GM06990 (cell line): ENCODE results near the gene KRTAP9-4.
"Not testable (repeated sequence)": the region's sequence is repeated elsewhere in the genome, so short reads cannot be mapped to it uniquely, and the experiment has no call there.

ENCODE experiments used
- DNase-seq: peaks from one replicate; pipeline ENCODE4 v3.0.0-alpha.2; 2011; ENCODE audit not compliant: insufficient read length; ENCODE audit errors: extremely low read depth
- H3K27me3 ChIP-seq: replicated peaks from 2 replicates; pipeline ENCODE4 v1.6.0; 2011; ENCODE audit warnings: low read length; ENCODE audit not compliant: control insufficient read depth, insufficient read depth
- H3K36me3 ChIP-seq: 2 replicates; pipeline ENCODE4 v1.5.1; 2011; ENCODE audit warnings: low read length; ENCODE audit not compliant: control insufficient read depth, insufficient read depth
- H3K4me3 ChIP-seq: replicated peaks from 2 replicates; pipeline ENCODE4 v1.5.1; 2011; ENCODE audit warnings: low read depth, mild to moderate bottlenecking, control low read depth, low read length
- CTCF ChIP-seq: IDR thresholded peaks from 2 replicates; pipeline ENCODE4 v1.5.1; 2011; ENCODE audit warnings: low read length, control low read depth, mild to moderate bottlenecking, inconsistent platforms; ENCODE audit not compliant: insufficient read depth, poor library complexity, severe bottlenecking

The KRTAP9-4 gene

GRCh38 chr17:41249637-41250240 is at the start of gene KRTAP9-4:
TSS of gene KRTAP9-4 (plus strand) at chr17:41249687. CDS start at chr17:41249721, 34 bp downstream.
- H3K4me3 ChIP-seq, H3K27me3 ChIP-seq, H3K36me3 ChIP-seq, DNase-seq: not testable (repeated sequence)

GRCh38 chr17:41211845-41212466 is 37.5 kb upstream of the KRTAP9-4 start:
- TF ChIP-seq CTCF: no peak
- Histone ChIP-seq H3K27me3 (no peaks in the 10 kb centered on the region), H3K36me3 (no peaks in the 10 kb centered on the region), H3K4me3 (no peak overlapping the region)
- no peak for DNase-seq

- Histone ChIP-seq H3K36me3 (no peaks in the 10 kb centered on the region), H3K4me3 (no peak overlapping the region), H3K27me3 (no peaks in the 10 kb centered on the region)
- no peak for TF ChIP-seq CTCF
- DNase-seq: no peak
Observed at GRCh38 chr17:41212524-41213169, 36.8 kb upstream of the KRTAP9-4 start.

- no peak for DNase-seq
- no peaks in the 10 kb centered on the region for H3K36me3 ChIP-seq
- no peak overlapping the region for H3K4me3 ChIP-seq
- no peaks in the 10 kb centered on the region for H3K27me3 ChIP-seq
- no peak for TF ChIP-seq CTCF
Observed at GRCh38 chr17:41215681-41216080, 33.8 kb upstream of the KRTAP9-4 start.

GRCh38 chr17:41223821-41224220 is 25.7 kb upstream of the KRTAP9-4 start:
- DNase-seq: no peak
- TF ChIP-seq CTCF: no peak

GRCh38 chr17:41226051-41226450 is 23.4 kb upstream of the KRTAP9-4 start:
- no peaks in the 10 kb centered on the region for H3K36me3 ChIP-seq
- no peak for DNase-seq
- no peak for TF ChIP-seq CTCF
- no peaks in the 10 kb centered on the region for H3K27me3 ChIP-seq
- no peak overlapping the region for H3K4me3 ChIP-seq

More at GRCh38 chr17:41223821-41224220, 25.7 kb upstream of the KRTAP9-4 start:
- no peaks in the 10 kb centered on the region for H3K27me3 ChIP-seq
- H3K4me3 ChIP-seq: no peak overlapping the region
- H3K36me3 ChIP-seq: no peaks in the 10 kb centered on the region

- H3K4me3 ChIP-seq, H3K36me3 ChIP-seq, H3K27me3 ChIP-seq, DNase-seq: not testable (repeated sequence)
Observed at GRCh38 chr17:41226598-41227095, 22.8 kb upstream of the KRTAP9-4 start, which contains the start of gene KRTAP9-2. TSS of gene KRTAP9-2 (plus strand) at chr17:41226648. CDS start at chr17:41226655, 7 bp downstream.
